Suprapubic skin (tissue), 3 donors: ENCODE results near the gene TEX53.

Source experiments
- EP300 ChIP-seq: sonication (generic); formaldehyde crosslinking; IDR thresholded peaks from one replicate; pipeline ENCODE4 v1.6.1; 2017; ENCODE audit warnings: antibody characterized with exemption
- POLR2A ChIP-seq, 2 donors: fragments of 450-650 bp; IDR thresholded peaks; one replicate each; pipeline ENCODE4 v1.6.1; 2017; ENCODE audit warnings: antibody characterized with exemption in 2 of 2, mild to moderate bottlenecking in 2 of 2, moderate library complexity in 2 of 2
- TF ChIP-seq, protein P1 (sequence below), 2 donors: fragments of 200-600 bp in 1 of 2; fragments of 450-650 bp in 1 of 2; sonication (generic) in 1 of 2; IDR thresholded peaks; one replicate each; pipeline ENCODE4 v1.5.1; 2016 to 2019; ENCODE audit warnings: antibody characterized with exemption in 2 of 2, mild to moderate bottlenecking in 1 of 2, moderate library complexity in 1 of 2

DNA sequence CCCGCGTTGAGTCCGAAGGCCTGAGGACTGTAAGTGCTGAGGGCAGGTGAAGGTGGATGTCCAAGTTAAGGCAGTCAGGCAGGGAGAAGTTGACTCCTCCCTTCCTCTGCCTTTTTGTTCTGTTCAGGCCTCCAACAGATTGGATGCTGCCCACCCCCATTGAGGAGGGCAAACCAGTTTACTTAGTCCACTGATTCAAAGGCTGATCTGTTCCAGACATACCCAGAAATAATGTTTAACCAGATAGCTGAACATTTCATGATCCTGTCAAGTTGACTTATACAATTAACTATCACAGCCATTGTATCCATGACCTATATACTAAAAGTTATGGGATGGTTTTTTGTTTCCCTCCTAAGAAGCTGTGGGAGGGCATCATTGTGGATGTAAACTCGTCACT is 32.7 kb upstream of the TEX53 start:
- TF ChIP-seq POLR2A (IDR thresholded peaks at IDR 0.05): no peak
- no peak for TF ChIP-seq EP300
- TF ChIP-seq, protein P1, sequence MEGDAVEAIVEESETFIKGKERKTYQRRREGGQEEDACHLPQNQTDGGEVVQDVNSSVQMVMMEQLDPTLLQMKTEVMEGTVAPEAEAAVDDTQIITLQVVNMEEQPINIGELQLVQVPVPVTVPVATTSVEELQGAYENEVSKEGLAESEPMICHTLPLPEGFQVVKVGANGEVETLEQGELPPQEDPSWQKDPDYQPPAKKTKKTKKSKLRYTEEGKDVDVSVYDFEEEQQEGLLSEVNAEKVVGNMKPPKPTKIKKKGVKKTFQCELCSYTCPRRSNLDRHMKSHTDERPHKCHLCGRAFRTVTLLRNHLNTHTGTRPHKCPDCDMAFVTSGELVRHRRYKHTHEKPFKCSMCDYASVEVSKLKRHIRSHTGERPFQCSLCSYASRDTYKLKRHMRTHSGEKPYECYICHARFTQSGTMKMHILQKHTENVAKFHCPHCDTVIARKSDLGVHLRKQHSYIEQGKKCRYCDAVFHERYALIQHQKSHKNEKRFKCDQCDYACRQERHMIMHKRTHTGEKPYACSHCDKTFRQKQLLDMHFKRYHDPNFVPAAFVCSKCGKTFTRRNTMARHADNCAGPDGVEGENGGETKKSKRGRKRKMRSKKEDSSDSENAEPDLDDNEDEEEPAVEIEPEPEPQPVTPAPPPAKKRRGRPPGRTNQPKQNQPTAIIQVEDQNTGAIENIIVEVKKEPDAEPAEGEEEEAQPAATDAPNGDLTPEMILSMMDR (IDR thresholded peaks at IDR 0.05): no peak
